Stimulated activated CD4-positive, alpha-beta T cell treated with anti-CD3 and anti-CD28 coated beads, Interleukin-4, amount 100 ng/mL, for 4 hours (primary cell): Measurements from ENCODE around the gene TEX10.
"Not testable (repeated sequence)": the region's sequence is repeated elsewhere in the genome, so short reads cannot be mapped to it uniquely, and the experiment has no call there.

Source experiments
- DNase-seq, 2 experiments: peaks; one replicate each; pipeline ENCODE4 v3.0.0-alpha.2; 2020

TEX10 gene

DNA sequence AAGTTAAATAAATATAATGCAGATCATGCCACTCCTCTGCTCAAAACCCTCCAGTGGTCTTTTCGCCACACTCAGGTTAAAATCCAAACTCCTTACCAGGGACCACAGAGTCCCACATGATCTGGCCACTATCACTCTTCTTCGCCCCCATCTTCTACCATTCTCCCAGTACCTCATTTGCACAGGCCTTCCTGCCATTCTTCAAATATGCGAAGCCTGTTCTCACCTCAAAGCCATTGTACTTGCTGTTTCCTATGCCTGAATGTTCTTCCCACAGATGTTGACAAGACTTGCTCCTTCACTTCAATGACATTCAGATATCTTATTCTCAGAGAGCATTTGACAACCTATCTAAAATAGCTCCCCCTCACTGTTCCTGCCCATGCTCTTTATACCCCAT, 10.9 kb downstream of the TEX10 start:
- no peak for DNase-seq

DNA sequence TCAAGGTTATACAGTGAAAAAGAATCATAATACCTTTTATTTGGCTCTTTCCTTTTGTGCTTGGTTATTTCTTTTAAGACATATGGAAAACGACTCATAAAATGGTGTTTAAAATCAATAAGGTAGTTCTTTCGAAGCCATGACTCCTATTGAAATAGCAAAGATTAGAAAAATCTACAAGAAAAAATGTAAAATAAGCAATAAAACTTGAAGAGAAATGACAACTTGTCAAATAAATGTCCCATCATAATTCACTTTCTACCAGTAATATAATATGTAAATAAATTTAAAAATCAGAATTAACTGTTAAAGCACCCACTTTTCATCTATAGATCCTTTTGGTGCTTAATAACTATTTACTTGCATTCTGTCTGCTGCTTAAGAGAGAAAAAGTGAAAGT, 12.5 kb downstream of the TEX10 start:
- no peak for DNase-seq

DNA sequence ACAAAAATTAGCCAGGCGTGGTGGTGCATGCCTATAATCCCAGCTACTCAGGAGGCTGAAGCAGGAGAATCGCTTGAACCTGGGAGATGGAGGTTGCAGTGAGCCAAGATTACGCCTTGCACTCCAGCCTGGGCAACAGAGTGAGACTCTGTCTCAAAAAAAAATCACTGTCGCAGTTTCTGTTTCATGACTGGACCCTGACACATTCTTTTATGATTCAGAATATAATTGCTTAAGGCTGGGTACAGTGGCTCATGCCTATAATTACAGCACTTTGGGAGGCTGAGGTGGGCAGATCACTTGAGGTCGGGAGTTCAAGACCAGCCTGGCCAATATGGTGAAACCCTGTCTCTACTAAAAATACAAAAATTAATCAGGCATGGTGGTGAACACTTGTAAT, 14.0 kb downstream of the TEX10 start:
- not testable (repeated sequence) for DNase-seq

DNA sequence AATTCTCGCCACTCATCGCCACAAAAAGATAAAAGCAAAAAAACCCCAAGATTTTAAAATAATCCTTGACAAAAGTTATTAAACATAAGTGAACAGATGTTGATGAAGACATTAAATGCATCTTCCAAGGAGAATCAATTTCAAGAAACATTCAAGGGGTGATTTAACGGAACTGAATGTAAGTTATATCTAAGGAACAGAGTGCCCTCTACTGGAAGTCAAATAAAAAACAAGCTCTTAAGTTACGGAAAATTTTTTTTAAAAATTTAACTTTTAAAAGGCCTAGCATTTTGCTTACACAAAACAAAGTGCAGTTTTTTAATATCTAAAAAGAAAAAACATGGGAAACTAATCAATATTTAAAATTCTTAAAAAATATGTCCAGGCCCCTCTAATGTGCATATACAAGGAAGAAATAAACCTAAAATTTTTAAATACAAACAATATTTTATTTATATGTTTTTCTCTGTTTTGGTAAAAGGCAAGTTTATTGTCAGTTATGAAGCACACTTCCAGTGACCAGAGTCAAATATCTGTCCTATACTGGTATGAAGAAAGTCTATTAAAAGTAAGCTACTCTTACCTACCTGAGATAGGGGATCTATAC, 28.0 kb downstream of the TEX10 start:
- DNase-seq: no peak

DNA sequence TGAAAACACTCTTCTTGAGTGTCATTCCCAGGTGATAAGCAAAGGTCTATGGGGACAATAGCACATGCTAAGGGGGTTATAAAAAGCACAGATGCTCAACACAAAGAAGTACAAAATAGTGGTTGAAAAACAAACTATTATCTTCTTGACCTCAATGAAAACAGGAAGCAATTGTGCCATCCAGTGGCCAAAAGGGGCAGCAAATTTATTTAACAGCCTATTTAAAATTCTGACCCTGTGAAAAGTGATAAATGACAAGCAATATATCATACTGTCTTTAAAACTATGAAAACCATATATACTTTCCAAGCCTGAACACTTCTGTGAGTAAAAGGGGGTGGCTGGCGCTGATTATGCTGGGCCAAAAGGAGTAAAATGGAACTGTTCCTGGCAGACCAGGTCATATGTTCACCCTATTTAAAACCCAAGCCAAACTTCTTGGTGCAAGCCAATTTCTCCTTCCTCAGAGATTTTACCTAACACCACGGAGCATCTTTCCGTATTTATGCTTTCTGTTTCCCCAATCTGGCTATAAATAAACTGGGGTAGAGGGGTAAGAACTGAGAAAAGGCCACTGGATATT, 29.7 kb downstream of the TEX10 start:
- peak in 1 of 2 experiments; percentile 2 for DNase-seq

DNA sequence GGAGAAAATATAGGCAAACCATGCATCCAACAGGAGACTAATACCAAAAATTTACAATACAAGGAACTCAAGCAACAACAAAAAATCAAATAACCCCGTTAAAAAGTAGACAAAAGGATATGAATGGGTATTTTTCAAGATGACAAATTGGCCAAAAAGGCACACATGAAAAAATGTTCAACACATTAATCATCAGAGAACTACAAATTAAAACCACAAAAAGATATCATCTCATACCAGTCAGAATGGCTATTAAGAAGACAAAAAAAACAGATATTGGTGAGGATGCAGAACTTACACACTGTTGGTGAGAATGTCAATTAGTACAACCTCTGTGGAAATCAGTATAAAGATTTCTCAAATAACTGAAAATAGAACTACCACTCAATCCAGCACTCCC, 35.0 kb downstream of the TEX10 start:
- DNase-seq: no peak

DNA sequence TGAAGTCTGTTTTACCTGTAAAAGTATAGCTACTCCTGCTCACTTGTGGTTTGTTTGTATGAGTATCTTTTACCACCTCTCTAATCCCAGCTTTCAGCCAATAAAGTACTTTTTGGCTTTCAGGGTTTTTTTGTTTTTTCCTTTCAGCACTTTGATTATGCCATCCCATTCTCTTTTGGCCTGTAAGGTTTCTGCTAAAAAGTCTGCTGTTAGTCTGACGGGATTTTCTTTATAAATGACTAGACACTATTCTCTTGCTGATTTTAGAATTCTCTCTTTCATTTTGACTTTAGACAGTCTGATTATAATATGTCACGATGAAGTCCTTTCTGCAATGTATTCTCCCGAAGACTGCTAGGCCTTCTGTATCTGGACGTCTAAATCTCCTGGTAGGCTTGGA, 37.2 kb downstream of the TEX10 start:
- no peak for DNase-seq

DNA sequence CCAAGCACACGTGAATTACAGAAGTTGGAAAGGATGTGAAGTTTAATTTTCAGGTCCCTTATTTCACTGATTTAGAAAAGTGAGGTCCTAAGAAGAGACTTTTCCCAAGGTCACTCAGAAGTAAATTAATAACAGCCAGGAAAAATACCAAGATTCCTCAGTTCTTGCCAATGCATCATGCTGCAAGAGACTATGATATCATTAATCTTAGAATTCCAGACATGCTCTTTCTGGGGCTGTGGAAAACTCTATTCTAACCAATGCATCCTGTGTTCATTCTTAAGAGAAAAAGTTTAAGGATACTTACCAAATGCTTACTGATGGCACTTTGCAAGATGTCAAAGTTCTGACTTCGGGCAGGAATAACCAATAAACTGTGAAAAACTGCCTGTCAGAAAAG, 42.8 kb downstream of the TEX10 start:
- no peak for DNase-seq

DNA sequence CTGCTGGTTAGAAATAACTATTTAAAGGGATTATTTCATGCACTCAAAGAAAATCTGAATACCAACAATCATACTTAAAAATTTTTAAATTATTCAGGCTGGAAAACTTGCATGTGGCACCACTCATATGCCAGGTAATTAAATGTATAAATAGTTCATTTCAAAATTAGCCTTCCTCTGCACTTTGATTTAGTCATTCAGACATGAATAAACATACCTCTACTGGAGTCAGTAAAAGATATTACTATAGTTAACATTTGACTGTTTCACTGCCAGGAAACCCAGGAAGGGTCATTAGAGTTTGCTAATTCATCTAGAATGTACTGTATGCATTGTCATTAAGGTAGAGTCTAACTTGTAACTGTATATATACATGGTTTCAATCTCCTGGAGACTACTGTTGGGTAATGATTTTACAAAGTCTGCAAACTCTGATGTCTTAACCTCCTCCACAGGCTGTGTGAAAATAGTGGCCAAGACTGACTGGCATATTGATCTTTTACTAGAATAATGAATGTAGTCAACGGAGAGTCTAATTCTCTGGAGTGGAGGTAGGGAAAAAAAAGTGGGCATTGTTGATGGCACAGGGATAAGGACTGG, 43.7 kb downstream of the TEX10 start:
- DNase-seq: no peak

DNA sequence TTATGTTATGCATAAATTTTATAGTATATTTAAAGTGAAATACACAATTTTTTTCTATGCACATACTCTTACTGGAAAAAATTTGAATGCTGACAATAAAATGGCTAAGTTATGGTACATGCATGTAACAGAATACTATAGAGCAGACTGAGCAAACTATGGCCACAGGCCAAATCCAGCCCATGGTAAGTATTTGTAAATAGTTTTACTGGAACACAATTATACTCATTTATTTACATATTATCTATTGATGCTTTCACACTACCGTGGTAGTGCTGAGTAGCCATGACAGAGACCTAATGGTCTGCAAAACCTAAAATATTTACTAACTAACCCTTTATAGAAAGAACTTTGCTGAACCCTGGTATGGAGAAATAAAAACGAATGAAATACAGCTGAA, 45.7 kb downstream of the TEX10 start:
- no peak for DNase-seq

DNA sequence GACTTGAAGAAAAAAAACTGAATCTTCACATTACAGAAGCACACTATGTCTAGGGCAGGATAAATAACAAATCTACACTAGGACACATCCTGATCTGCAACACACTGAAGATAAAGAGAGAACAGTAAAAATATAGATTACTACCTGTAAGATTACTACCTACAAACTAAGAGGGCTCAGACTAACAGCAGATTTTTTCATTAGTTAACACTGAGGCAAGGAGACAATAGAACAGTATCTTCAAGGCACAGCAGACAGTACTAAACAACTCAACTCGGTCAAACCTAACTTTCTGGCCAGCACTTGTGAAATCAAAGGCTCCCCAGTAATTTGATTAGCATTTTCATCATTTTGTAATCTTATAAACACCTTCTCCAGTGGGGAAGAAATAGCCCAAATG, 46.5 kb downstream of the TEX10 start:
- DNase-seq: no peak

DNA sequence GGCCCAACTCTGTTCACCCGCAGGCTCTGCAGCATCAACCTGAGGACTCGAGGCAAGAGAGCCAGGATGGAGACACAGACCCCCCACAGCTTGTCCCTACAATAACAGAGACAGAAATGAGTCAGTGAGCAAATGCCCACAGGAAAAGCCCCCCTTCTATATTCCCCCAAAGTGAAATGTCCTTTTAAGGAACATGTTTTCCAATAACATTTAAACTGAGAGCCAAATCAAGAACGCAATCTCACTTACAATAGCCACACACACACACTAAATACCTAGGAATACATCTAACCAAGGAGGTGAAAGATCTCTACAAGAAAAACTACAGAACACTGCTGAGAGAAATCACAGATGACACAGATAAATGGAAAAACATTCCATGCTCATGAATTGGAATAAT, 49.0 kb downstream of the TEX10 start:
- no peak for DNase-seq

DNA sequence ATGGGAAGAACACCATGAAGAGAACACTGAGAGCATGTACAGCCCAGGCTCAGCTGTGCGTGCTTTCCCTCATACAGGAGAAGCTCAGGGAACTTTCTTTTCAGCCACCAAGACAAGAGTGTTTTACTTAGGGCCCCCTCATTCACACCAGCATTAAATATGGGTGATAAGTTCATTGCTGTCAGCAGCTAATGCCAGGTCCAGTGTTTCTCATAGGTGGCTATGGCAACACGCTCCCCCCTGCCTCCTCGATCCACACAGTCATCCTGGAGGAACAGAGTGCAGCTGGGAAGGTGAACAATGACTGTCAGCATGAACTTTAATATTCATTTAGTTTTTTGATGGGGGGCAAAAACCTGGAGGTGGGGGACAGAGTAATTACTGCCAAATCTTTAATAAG, 54.4 kb downstream of the TEX10 start:
- no peak for DNase-seq

DNA sequence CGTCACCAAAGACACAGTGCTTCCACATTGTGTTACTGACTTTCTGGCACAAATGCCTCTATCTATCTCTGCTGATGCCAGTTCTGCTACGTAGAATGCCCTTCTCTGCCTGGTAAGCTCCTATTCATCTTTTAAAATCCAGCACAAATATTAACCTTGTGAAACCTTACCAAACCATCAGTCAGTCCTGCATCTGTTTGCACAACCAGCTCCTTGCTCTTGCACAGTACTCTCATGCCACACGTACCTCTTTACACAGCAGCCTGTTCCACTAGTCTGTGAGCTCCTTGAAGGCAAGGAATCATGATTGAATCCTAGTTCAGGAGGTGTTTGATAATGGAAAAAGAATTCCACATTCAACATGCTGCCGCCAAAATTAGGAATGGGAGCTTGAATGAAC, 56.3 kb downstream of the TEX10 start:
- DNase-seq: no peak

DNA sequence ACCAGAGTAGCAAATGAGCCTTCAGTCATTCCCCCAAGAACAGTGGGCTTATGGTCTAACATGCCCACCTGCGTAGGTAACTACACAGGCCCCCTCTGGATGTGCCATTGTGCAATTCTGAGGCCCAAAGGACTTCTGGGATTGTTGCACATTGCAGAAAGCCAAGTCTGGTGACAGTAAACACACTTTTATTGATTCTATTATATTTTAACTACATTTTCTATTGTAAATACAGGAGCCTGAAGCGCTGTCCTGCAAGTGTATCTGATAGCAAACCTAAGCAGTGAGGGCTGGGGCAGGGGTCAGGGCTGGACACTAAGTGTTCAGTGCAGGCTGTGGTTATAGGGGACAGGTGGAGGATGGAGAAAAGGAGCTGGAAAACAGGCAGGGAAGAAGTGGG, 57.5 kb downstream of the TEX10 start:
- DNase-seq: no peak

DNA sequence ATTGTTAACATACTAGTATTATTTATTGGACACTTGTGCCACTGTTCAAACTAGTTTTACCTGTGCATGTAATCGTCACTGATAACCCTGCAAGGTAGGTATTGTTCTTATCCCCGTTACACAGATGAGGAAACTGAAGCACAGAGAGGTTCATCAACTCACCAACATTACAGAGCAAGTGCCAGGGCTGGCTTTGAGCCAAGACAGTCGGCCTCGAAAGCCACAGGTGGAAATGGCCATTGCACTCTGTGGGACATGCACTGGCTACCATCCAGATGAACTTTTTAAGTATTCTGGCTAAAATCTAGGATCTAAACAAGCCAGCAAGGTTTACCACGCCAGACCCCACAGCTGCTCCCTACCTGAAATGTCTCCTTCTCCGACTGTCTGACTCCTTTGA, 57.9 kb downstream of the TEX10 start:
- DNase-seq: no peak

DNA sequence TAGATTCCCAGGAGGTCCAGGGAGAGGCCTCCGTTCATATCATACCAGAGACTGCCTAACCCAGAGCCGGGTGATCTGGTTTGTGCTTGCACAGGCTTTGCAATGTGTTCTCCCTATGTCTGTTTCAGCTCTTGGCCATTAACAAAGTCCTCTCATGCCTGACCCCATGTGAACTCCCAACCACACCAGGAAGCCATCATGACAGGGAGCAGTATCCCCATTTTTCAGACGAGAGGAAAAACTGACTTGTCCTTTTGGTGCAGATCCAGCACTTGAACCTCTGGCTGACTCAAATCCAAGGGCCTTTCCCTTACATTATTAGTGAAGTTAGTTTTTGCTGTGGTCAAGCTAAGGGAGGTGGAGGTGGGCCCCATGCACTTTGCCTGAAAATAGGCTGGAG, 58.4 kb downstream of the TEX10 start:
- DNase-seq: no peak

DNA sequence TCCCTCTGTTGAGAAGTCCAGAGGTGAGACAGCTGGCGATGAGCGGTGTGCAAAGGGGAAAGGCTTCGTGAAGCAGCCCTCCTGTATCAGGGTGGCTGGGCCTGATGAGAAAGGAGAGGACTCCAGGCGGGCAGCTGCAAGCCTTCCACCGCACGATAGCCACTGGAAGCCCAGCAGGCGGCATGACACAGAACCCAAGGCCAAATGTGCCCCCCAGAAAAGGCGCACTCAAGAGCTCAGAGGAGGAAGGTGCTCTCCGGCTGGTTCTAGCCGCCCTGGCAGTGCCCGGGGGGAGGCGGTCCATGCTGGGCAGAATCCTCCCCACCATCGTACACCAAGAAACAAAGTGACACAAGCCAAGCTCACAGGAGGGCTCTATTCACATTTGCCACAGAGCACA, 60.3 kb downstream of the TEX10 start:
- no peak for DNase-seq

DNA sequence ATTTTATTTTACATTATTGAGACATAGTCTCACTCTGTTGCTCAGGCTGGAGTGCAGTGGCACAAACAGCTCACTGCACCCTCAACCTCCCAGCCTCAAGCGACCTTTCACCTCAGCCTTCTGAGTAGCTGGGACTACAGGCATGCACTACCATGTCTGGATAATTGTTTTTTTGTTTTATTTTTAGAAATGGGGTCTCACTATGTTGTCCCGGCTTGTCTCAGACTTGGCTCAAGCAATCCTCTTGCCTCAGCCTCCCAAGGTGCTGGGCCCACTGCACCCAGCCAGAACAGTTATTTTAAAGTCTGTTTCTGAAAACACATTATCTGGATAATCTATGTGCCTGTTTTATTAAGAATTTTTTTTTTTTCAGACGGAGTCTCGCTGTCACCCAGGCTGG, 62.0 kb downstream of the TEX10 start:
- no peak for DNase-seq

DNA sequence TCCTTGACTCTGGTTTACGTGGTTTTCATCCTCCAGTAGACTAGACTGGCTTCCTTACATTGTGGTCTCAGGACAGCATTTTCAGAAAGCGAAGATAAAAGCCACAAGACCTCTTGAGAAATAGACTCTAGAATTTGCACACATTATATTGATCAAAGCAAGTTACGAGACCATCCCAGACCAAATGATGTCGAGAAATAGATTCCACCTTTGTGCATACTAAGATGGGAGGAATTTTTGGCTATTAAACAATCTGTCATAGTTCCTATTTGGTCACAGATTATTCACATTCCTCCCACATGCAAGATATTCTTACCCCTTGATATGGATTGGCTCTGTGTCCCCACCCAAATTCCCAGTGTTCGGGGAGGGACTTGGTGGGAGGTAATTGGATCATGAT, 65.6 kb downstream of the TEX10 start:
- no peak for DNase-seq

DNA sequence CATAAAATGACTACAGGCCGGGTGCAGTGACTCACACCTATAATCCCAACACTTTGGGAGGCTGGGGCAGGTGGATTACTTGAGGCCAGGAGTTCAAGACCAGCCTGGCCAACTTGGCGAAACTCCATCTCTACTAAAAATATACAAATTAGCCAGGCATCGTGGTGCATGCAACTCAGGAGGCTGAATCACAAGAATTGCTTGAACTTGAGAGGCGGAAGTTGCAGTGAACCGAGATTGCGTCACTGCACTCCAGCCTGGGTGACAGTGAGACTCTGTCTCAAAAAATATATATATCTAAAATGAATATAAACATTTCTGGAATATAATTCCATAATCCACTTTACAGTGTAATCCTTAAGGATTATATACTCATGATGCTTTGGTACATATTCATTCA, 66.5 kb downstream of the TEX10 start:
- no peak for DNase-seq

DNA sequence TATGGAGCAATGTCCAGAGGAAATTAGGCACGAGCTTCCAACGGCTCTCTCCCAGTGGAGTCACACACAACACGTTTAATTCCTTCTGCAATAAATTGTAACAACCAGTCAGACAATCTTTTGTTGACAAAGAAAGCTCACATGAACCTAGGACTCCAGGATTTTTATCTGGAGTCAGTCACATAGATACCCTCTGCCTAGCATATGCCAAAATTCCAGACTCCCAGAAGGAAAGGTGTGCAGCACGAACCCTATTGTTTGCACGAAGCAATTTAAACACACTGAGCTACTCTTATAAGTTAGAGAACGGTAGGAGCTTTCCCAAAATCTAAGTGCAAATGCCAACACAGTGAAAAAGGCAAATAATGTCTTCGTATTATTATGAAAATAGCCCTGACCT, 67.1 kb downstream of the TEX10 start:
- no peak for DNase-seq

DNA sequence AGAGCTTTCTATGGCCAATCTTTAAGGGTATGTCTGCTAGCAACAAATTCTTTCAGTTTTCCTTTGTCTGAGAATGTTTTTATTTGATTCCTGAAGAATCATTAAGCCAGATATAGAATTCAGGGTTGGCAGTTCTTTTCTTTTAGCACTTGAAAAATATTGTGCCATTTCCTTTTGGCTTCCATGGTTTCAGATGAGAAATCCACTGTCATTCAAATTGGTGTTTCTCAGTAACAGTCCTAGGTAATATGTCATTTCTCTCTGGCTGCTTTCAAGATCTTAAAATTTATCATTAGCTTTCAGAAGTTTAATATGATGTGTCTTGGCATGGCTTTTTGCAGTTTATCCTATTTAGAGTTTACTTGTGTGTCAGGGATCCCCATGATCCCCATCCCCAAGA, 67.7 kb downstream of the TEX10 start:
- no peak for DNase-seq

DNA sequence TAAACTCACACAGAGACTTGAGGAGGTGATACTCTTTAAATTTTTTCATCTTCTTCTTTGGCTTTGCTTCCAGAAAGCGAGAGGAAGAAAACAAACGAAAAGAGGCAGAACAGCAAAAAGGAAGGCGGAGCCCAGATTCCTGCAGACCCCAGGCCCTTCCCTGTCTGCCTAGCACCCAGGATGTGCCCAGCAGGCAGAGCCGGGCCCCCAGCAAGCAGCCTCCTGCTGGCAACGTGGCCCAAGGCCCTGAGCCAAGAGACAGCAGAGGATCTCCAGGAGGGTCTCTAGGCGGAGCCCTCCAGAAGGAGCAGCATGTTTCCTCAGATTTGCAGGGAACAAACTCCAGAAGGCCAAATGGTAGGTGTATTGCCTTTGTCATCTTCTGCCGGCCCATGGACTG, 68.5 kb downstream of the TEX10 start:
- DNase-seq: no peak

DNA sequence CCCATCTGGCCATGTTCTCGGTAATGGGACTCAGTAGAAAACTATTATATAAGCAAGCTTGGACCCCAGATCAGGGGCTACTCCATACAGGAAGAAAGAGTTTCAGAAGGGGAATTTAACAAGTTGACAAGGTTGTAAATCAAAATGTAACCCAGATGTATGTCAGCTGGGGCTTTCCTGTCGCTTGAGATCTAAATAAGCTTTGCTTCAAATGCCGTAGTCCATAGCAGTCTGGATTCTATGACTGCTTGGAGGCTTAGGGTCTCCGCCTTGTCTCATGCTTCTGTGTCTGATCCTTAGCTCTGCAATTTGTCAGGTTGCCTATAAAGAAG, 70.4 kb downstream of the TEX10 start:
- no peak for DNase-seq
